LNCAP (cell line): ENCODE results near the gene TSSK6.

ENCODE experiments used
- CTCF ChIP-seq: fragments of 450-650 bp; IDR thresholded peaks from 2 replicates; pipeline ENCODE4 v1.5.1; 2017; ENCODE audit warnings: mild to moderate bottlenecking

TSSK6 gene

GRCh38 chr19:19498255-19498991 is 16.9 kb downstream of the TSSK6 start:
- TF ChIP-seq CTCF: no peak

- TF ChIP-seq CTCF: no peak
Observed at GRCh38 chr19:19495614-19496603, 19.4 kb downstream of the TSSK6 start.

- TF ChIP-seq CTCF: 0 out of 2 replicates have a peak, but pooled peaks have one; percentile 11
Observed at GRCh38 chr19:19493841-19494546, 21.4 kb downstream of the TSSK6 start.

GRCh38 chr19:19492026-19492610 is 23.2 kb downstream of the TSSK6 start:
- no peak for TF ChIP-seq CTCF

- TF ChIP-seq CTCF: no peak
Observed at GRCh38 chr19:19491321-19492025, 23.9 kb downstream of the TSSK6 start.

- peak; percentile 78 for TF ChIP-seq CTCF
Observed at GRCh38 chr19:19490214-19490968, 25.0 kb downstream of the TSSK6 start.
